ENCODE data around the gene GSTO1. TPM values are rescaled to one million over a fixed set of nuclear protein-coding genes. Genes with fewer than 3 reads are reported as not detected.
A peak's percentile ranks its signal among the peaks of the same experiment; 100 is the strongest.

The GSTO1 gene
- total RNA-seq, 1 experiment from 2014 or later = 203 TPM

DNA sequence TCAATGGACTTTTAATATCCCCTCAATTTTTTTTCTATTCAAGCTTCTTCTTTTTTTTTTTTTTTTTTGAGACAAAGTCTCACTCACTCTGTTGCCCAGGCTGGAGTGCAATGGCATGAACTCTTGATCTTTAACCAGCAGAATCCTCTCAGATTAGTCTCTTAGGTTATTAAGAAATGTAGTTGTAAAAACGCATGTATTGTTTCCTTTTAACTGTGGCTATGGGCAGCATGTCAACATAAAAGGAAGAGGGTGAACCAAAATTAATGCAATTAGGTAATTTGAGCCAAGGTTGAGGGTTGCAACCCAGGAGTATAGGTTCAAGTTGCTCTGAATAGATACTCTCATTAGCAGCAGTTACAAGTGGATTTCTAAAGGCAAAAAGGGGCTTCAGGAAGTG, 4.3 kb upstream of the GSTO1 start:
- DNase-seq (ENCODE audit: low read depth) = no peak

GRCh38 chr10:104251443-104251842, 3.2 kb upstream of the GSTO1 start:
- no peak for DNase-seq (ENCODE audit: low read depth)

DNA sequence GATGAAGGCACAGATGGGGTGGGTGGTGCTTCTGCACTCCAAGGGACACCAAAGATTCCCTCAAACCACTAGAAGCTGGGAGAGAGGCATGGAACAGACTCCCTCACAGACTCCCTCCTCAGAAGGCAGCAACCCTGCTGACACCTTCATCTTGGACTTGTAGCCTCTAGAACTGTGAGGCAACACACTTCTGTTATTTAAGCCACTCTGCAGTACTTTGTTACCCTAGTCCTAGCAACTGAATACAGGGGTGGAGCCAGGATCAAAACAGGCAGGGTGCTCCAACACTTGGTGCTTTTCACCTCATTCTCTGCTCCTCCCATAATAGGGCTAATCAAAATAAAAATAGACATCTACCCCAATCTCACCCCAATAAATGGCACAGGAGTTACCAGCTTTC, 2.3 kb upstream of the GSTO1 start:
- no peak for DNase-seq (ENCODE audit: low read depth)

GRCh38 chr10:104253106-104253505, 1.6 kb upstream of the GSTO1 start:
- no peak for DNase-seq (ENCODE audit: low read depth)

DNA sequence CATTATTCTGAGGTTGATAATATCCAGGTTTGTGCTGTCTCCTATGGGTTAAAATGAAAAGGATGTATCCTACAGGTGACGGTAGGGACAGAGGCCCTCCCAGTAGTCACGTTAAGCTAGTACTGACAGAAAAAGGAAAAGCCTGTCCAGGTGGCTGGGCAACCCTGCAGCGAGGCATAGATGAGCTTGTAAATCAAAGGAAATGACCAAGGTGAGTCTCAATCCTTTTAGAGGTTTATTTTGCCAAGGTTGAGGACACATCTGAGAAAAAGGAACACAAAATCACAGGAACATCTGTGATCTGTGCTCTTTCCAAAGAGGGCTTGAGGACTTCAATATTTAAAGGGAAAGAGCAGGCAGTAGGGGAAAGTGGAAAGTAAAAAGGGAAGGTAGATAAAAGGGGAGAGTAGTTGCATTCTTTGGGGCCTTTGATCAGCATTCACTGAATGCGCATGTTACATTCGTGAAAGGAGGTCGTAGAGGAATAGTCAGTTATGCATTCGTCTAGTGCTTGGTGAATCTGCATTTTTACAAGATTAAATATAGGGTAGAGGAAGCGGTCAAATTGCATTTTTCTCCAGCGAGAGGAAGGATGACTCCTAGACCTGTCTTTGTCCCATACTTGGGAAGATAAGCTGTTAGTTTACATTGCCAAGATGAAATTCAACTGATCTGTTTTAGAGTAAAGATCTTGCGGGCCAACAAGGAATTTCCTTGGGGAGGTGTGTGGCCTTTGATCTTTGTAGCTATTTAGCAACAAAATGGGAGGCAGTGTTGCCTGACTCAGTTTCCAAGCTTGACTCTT, 884 bp upstream of the GSTO1 start:
- peak; percentile 18 for DNase-seq (ENCODE audit: low read depth)

GRCh38 chr10:104255311-104255981, 754 bp downstream of the GSTO1 start:
- DNase-seq (ENCODE audit: low read depth) = peak; percentile 80

DNA sequence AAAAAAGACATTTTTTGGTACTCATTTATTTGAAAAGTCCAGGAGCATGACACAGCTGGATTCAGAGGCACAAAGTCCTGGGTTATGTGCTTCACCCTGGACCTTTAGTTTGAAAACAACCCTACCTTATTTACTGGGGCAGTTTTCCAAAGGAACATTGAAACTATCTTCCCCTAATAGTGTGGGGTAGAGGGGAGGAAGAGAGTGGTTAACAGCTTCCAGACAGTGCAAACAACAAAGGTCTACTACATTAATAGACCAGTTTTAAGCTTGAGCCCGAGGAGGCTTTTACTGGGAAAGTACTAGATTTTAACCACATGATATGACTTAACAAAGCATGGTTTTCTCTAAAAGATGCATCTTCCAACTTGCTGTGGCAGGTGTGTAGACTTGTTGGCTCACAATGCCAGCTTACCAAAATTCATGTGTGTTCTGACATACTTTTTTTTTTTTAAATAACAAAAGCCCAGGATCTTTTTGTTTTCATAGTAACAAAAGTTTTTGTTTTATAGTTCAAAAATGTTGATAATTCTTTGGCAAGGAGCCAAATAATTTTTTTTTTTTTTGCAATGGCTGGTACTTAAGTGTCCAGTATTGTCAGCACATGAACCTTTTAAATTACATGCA, 1.8 kb downstream of the GSTO1 start:
- peak; percentile 25 for DNase-seq (ENCODE audit: low read depth)

- DNase-seq (ENCODE audit: low read depth) = no peak
Observed at GRCh38 chr10:104257235-104257634, 2.5 kb downstream of the GSTO1 start.

DNA sequence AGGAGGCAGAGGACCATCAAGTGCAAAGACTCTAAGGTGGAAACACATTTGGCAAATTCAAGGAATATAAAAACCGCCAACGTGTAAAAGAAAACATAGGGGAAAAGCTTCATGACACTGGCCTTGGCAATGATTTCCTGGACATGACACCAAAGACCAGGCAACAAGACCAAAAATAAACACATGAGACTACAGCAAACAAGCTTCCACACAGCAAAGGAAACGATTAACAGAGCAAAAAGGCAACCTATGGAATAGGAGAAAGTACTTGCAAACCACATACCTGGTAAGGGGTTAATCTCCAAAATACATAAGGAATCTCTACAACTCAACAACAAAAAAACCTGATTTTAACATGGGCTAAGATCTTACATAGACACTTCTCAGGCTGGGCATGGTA, 3.5 kb downstream of the GSTO1 start:
- DNase-seq (ENCODE audit: low read depth) = no peak

- DNase-seq (ENCODE audit: low read depth) = no peak
Observed at GRCh38 chr10:104259456-104259855, 4.8 kb downstream of the GSTO1 start.

GRCh38 chr10:104259999-104260774, 5.5 kb downstream of the GSTO1 start:
- peak; percentile 40 for DNase-seq (ENCODE audit: low read depth)

- peak; percentile 79 for DNase-seq (ENCODE audit: low read depth)
Observed at GRCh38 chr10:104260775-104261115, 6.1 kb downstream of the GSTO1 start.

DNA sequence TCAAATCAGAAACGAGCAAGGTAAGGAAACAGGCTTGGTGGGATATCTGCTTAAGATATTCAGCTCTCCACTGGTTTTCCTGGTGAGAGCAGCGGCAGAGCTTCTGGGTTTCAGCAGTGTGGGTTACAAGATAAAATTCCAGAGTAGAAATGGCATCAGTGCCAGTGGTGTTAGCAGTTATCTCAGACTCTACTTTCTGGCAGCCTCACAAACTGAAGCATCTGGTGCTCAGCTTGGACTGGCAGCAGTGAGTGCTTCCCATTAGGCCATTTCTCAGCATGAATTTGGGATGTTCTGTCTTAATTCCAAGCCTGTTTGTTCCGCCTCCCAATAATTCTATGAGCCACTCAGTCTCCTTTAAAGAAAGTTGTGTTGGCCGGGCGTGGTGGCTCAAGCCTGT, 7.4 kb downstream of the GSTO1 start:
- DNase-seq (ENCODE audit: low read depth) = no peak

GRCh38 chr10:104264783-104265182, 10.1 kb downstream of the GSTO1 start:
- no peak for DNase-seq (ENCODE audit: low read depth)

GRCh38 chr10:104267721-104268404, 13.2 kb downstream of the GSTO1 start:
- DNase-seq (ENCODE audit: low read depth) = peak; percentile 18

GRCh38 chr10:104268405-104268712, 13.7 kb downstream of the GSTO1 start:
- DNase-seq (ENCODE audit: low read depth) = no peak

GRCh38 chr10:104268713-104269645, 14.3 kb downstream of the GSTO1 start, which contains the start of gene GSTO2:
Gene GSTO2 (plus strand): TSS chr10:104269184. CDS start chr10:104274916, 5,732 bp downstream.
- DNase-seq (ENCODE audit: low read depth) = peak; percentile 98

- no peak for DNase-seq (ENCODE audit: low read depth)
Observed at GRCh38 chr10:104273286-104273685, 18.6 kb downstream of the GSTO1 start.

GRCh38 chr10:104273899-104274575, 19.3 kb downstream of the GSTO1 start:
- no peak for DNase-seq (ENCODE audit: low read depth)
